Measurements from ENCODE around the gene RPP30.

DNA sequence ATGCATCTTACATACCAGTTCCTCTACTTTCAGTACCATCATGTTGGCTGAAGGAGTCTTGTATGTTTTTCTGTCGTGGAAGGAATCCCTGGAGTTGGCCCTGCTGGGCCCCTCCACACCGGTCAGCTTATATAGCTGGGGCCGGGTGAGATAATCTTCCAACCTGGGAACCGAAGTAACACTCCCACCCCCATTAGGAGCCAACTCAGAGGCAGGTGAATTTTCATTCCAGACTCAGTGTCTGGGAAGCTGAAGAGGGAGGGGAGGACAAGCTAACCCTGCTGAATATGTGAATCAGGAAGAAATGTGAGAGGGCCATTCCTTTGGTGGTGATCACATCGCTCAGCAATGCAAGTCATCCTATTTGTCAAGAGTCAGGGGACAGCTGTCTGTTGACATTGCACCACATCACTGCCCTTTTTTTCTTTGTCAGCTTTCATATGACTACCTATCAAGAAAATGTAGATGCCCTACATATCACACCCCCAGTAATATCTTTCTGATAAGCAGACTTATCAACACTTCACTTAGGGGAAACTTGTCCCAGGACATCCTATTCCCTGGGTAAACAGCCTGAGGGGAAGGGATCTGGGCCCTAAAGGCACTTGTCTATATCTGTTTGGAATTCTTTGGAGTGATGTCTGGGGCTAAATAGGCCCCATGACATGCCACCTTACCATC, 49.4 kb downstream of the RPP30 start, which contains the start of gene ANKRD1:
- TF ChIP-seq EZH2 (IDR thresholded peaks at IDR 0.05; ENCODE audit: low read depth) = no peak
- TF ChIP-seq, protein P1, sequence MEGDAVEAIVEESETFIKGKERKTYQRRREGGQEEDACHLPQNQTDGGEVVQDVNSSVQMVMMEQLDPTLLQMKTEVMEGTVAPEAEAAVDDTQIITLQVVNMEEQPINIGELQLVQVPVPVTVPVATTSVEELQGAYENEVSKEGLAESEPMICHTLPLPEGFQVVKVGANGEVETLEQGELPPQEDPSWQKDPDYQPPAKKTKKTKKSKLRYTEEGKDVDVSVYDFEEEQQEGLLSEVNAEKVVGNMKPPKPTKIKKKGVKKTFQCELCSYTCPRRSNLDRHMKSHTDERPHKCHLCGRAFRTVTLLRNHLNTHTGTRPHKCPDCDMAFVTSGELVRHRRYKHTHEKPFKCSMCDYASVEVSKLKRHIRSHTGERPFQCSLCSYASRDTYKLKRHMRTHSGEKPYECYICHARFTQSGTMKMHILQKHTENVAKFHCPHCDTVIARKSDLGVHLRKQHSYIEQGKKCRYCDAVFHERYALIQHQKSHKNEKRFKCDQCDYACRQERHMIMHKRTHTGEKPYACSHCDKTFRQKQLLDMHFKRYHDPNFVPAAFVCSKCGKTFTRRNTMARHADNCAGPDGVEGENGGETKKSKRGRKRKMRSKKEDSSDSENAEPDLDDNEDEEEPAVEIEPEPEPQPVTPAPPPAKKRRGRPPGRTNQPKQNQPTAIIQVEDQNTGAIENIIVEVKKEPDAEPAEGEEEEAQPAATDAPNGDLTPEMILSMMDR (conservative IDR thresholded peaks at IDR 0.05) = no peak

All from PC-9 (cell line).